ENCODE measurements around the gene STARD10. TPM values are rescaled to one million over a fixed set of nuclear protein-coding genes. Genes with fewer than 3 reads are reported as not detected.

The STARD10 gene
- total RNA-seq, 1 experiment from 2014 or later, result 58.4 TPM

DNA sequence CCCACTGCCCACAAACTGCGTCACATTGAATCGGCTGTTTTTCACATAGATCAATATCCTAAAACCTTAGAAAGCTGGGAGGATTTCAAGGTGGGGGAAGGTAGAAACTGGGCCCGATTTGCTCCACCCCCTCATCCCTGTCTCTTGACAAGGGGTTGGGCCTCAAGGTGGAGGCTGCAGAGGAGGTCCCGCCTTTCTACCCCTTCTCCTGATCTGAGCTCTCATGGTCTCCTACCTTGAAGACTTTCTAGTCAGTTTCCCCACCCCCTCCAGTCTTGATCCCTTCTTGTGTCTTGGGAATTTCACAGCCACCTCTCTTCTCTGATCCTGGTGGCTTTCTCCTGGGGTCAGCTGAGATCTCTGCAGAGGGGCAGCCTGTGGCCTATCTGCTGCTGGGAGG is 4.5 kb upstream of the STARD10 start (continued):
- TF ChIP-seq EGR1 (IDR thresholded peaks at IDR 0.05; ENCODE audit: low read depth), result no peak
- no peak for TF ChIP-seq TCF7L2 (IDR thresholded peaks at IDR 0.05; ENCODE audit: borderline replicate concordance, extremely low read depth, insufficient read depth, insufficient read length)
- no peak for TF ChIP-seq POLR2AphosphoS5 (IDR thresholded peaks at IDR 0.05; ENCODE audit: low read depth, low read length)
- TF ChIP-seq, protein P1, sequence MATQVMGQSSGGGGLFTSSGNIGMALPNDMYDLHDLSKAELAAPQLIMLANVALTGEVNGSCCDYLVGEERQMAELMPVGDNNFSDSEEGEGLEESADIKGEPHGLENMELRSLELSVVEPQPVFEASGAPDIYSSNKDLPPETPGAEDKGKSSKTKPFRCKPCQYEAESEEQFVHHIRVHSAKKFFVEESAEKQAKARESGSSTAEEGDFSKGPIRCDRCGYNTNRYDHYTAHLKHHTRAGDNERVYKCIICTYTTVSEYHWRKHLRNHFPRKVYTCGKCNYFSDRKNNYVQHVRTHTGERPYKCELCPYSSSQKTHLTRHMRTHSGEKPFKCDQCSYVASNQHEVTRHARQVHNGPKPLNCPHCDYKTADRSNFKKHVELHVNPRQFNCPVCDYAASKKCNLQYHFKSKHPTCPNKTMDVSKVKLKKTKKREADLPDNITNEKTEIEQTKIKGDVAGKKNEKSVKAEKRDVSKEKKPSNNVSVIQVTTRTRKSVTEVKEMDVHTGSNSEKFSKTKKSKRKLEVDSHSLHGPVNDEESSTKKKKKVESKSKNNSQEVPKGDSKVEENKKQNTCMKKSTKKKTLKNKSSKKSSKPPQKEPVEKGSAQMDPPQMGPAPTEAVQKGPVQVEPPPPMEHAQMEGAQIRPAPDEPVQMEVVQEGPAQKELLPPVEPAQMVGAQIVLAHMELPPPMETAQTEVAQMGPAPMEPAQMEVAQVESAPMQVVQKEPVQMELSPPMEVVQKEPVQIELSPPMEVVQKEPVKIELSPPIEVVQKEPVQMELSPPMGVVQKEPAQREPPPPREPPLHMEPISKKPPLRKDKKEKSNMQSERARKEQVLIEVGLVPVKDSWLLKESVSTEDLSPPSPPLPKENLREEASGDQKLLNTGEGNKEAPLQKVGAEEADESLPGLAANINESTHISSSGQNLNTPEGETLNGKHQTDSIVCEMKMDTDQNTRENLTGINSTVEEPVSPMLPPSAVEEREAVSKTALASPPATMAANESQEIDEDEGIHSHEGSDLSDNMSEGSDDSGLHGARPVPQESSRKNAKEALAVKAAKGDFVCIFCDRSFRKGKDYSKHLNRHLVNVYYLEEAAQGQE (IDR thresholded peaks at IDR 0.05; ENCODE audit: low read depth), result no peak

DNA sequence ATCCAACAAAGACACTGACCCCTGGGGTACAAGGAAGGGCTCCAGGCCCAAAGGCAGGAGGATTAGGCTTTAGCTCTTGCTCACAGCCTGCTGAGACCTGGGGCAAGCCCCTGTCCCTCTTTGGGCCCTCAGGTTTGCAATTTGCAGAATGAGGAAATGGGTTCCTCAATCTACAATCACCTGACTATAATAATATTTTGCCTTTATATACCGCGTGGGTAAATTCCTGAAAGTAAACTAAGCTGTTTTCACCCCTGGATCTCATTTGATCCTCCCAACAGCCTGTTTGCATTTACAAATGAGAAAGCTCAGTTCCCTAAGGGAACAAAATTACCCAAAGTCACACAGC is 797 bp downstream of the STARD10 start:
- RAD21 ChIA-PET (ENCODE audit: low non-redundant PET in 1 of 2, low total read pairs in 2 of 2, uncharacterized antibody in 2 of 2, unreplicated experiment in 2 of 2), result no interaction called here
- intact Hi-C loops (cut with micrococcal nuclease), result no loop called here
- CTCF ChIA-PET, result interaction anchor here (0.9 to 2.9 kb wide), 4 partner anchors 11 to 322 kb away, joined by 3 to 26 read pairs (median 12); no protein-coding TSS in a partner anchor
- DNase-seq (ENCODE audit: low read depth, low spot score) (no peak), ATAC-seq (no peak)
- H3K27ac ChIP-seq (ENCODE audit: low read depth, low read length), result no peak overlapping the region
- no peaks in the 10 kb centered on the region for H4K20me1 ChIP-seq (ENCODE audit: insufficient read depth)
- H2AFZ ChIP-seq (ENCODE audit: low read depth, low read length, poor library complexity, severe bottlenecking), result no peak overlapping the region
- no peaks in the 10 kb centered on the region for H3K27me3 ChIP-seq (ENCODE audit: insufficient read depth, low read length)
- TF ChIP-seq, protein P2, sequence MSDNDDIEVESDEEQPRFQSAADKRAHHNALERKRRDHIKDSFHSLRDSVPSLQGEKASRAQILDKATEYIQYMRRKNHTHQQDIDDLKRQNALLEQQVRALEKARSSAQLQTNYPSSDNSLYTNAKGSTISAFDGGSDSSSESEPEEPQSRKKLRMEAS (IDR thresholded peaks at IDR 0.05), result no peak
- TF ChIP-seq TCF7L2 (IDR thresholded peaks at IDR 0.05; ENCODE audit: borderline replicate concordance, extremely low read depth, insufficient read depth, insufficient read length), result no peak
- TF ChIP-seq ZNF274 (IDR thresholded peaks at IDR 0.05; ENCODE audit: low read depth, low read length), result no peak
- TF ChIP-seq SP1 (IDR thresholded peaks at IDR 0.05; ENCODE audit: low read depth), result no peak
- no peak for TF ChIP-seq SIN3A (IDR thresholded peaks at IDR 0.05; ENCODE audit: low read depth)
- no peak for TF ChIP-seq CBX3 (IDR thresholded peaks at IDR 0.05; ENCODE audit: low read depth)
- TF ChIP-seq ZFX (IDR thresholded peaks at IDR 0.05), result no peak
- TF ChIP-seq EZH2 (IDR thresholded peaks at IDR 0.05), result no peak
- TF ChIP-seq CEBPB (IDR thresholded peaks at IDR 0.05; ENCODE audit: low read depth), result no peak
- no peak for TF ChIP-seq EZH2phosphoT487 (IDR thresholded peaks at IDR 0.05; ENCODE audit: borderline replicate concordance)
- TF ChIP-seq YY1 (IDR thresholded peaks at IDR 0.05; ENCODE audit: extremely low read depth, insufficient replicate concordance, low read depth, low read length), result no peak
- no peak for TF ChIP-seq ELF1 (IDR thresholded peaks at IDR 0.05; ENCODE audit: borderline replicate concordance, low read depth)
- TF ChIP-seq, protein P3, sequence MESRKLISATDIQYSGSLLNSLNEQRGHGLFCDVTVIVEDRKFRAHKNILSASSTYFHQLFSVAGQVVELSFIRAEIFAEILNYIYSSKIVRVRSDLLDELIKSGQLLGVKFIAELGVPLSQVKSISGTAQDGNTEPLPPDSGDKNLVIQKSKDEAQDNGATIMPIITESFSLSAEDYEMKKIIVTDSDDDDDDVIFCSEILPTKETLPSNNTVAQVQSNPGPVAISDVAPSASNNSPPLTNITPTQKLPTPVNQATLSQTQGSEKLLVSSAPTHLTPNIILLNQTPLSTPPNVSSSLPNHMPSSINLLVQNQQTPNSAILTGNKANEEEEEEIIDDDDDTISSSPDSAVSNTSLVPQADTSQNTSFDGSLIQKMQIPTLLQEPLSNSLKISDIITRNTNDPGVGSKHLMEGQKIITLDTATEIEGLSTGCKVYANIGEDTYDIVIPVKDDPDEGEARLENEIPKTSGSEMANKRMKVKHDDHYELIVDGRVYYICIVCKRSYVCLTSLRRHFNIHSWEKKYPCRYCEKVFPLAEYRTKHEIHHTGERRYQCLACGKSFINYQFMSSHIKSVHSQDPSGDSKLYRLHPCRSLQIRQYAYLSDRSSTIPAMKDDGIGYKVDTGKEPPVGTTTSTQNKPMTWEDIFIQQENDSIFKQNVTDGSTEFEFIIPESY (IDR thresholded peaks at IDR 0.05; ENCODE audit: extremely low read depth, insufficient replicate concordance, low read length), result no peak
- no peak for TF ChIP-seq JUND (IDR thresholded peaks at IDR 0.05)
- H3K4me3 ChIP-seq (replicated peaks in 1 of 2; ENCODE audit: low read depth in 1 of 2, low read length in 2 of 2), result 0 out of 4 replicates have a peak overlapping the region, but pooled peaks of 1 of the 2 experiments have one; percentile 70
- peak overlapping the region; percentile 84 for H3K4me2 ChIP-seq (ENCODE audit: low read length)
- no peaks in the 10 kb centered on the region for H3K9me2 ChIP-seq (ENCODE audit: insufficient read depth)
- BruUV-seq (replicated peaks), result no TSS peak
- peaks cover 19 to 51% of the 10 kb centered on the region in 2 experiments for H3K4me1 ChIP-seq (ENCODE audit: control insufficient read depth in 1 of 2, insufficient read depth in 2 of 2, low read length in 2 of 2)
- H3K79me2 ChIP-seq (ENCODE audit: insufficient read depth, low read length), result no peaks in the 10 kb centered on the region
- POLR2A ChIA-PET, result interaction anchor here (0.9 to 2.1 kb wide), 2 partner anchors 11 to 20 kb away, joined by 3 to 10 read pairs; no protein-coding TSS in a partner anchor
- no peaks in the 10 kb centered on the region for H3K36me3 ChIP-seq (ENCODE audit: control insufficient read depth in 1 of 2, insufficient read depth in 2 of 2, low read length in 2 of 2)
- H3K9ac ChIP-seq (ENCODE audit: low read length), result no peak overlapping the region
- no peaks in the 10 kb centered on the region for H3K9me3 ChIP-seq (ENCODE audit: control insufficient read depth in 1 of 2, insufficient read depth in 1 of 2, low read depth in 1 of 2, low read length in 2 of 2)

All from HCT116 (cell line).